Neutrophil (primary cell): Measurements from ENCODE around the gene COX14.

Source experiments
- H3K27ac ChIP-seq: fragments of 200-600 bp; sonication (generic); 2 replicates; pipeline ENCODE4 v1.5.1; 2016; ENCODE audit warnings: mild to moderate bottlenecking, moderate library complexity
- H3K27me3 ChIP-seq: fragments of 200-600 bp; sonication (generic); 2 replicates; pipeline ENCODE4 v1.6.0; 2016; ENCODE audit warnings: mild to moderate bottlenecking
- H3K36me3 ChIP-seq: fragments of 200-600 bp; sonication (generic); 2 replicates; pipeline ENCODE4 v1.5.1; 2017
- H3K4me1 ChIP-seq, 2 experiments: fragments of 200-600 bp in 1 of 2; sonication (generic) in 1 of 2; 1 replicate in 1 of 2; 2 replicates in 1 of 2; pipeline versions ENCODE4 v1.5.1 to v1.6.1; 2013 to 2016; ENCODE audit warnings: low read depth in 1 of 2, low read length in 1 of 2, mild to moderate bottlenecking in 1 of 2, moderate library complexity in 1 of 2; ENCODE audit not compliant: control insufficient read depth in 1 of 2, insufficient read depth in 1 of 2
- H3K4me3 ChIP-seq, 2 experiments: fragments of 200-600 bp in 1 of 2; sonication (generic) in 1 of 2; 1 replicate in 1 of 2; 2 replicates in 1 of 2; pipeline ENCODE4 v1.5.1; 2013 to 2016; ENCODE audit warnings: low read depth in 1 of 2, low read length in 1 of 2, mild to moderate bottlenecking in 1 of 2, moderate library complexity in 1 of 2
- H3K9me3 ChIP-seq: fragments of 200-600 bp; sonication (generic); 2 replicates; pipeline ENCODE4 v1.5.1; 2016
- CTCF ChIP-seq: fragments of 200-600 bp; sonication (generic); IDR thresholded peaks from 2 replicates; pipeline ENCODE4 v1.5.1; 2016; ENCODE audit warnings: antibody characterized with exemption

COX14 gene

GRCh38 chr12:50104417-50105366, 7.3 kb upstream of the COX14 start:
- H3K27me3 ChIP-seq, result peaks cover 6% of the 10 kb centered on the region
- H3K9me3 ChIP-seq, result no peaks in the 10 kb centered on the region
- peaks cover under 1 to 4% of the 10 kb centered on the region in 2 experiments for H3K4me1 ChIP-seq
- no peak overlapping the region for H3K4me3 ChIP-seq
- no peak for TF ChIP-seq CTCF
- peaks cover 29% of the 10 kb centered on the region for H3K36me3 ChIP-seq
- H3K27ac ChIP-seq, result no peak overlapping the region

DNA sequence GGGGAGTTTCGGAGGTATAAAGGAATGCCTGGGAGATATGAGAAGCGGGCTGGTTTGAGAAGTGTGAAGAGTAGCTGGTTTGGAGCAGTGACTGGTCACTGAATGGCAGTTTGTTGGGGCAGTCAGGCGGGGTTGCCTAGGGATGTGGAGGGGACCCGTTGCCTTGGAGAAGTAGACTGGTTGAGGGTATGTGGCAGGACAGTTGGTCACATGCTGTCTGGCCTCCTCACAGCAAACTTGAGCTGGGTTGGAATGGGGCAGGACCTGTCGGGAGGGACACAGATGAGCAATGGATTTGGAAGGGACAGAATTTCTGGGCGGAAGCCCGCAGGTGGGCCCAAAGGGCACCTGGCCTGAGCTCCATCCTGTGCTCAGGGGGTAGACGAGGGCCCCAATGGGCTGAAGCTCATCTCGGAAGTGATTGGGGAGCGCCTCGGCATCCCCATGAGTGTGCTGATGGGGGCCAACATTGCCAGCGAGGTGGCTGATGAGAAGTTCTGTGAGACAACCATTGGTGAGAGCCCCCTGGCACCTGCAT, 6.1 kb upstream of the COX14 start:
- Histone ChIP-seq H3K27me3 (peaks cover 6% of the 10 kb centered on the region), H3K4me3 (no peak overlapping the region), H3K27ac (no peak overlapping the region), H3K36me3 (peaks cover 17% of the 10 kb centered on the region), H3K4me1 (peaks cover under 1 to 4% of the 10 kb centered on the region in 2 experiments), H3K9me3 (no peaks in the 10 kb centered on the region)
- TF ChIP-seq CTCF, result no peak

DNA sequence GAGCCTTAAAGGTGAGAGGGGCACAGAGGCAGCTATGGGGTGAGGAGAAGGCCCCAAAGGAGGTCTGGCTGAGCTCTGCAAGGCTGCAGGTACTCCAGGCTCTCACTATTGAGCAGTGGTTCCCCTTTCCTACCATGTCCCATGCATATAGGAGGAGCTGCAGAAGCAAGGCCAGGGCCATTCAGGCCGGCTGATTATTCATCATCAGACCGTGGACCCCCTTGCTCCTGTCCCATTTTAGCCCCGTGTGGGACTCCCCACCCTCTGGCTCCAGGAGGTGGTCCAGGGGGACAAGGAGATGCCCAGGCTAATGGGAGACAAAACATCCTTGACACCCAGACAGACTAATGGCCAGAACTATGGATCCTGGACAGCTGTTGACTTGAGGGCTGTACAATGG, 5.1 kb upstream of the COX14 start:
- Histone ChIP-seq H3K27me3 (peaks cover 6% of the 10 kb centered on the region), H3K4me1 (peaks cover 7 to 10% of the 10 kb centered on the region in 2 experiments), H3K27ac (no peak overlapping the region), H3K9me3 (no peaks in the 10 kb centered on the region), H3K36me3 (peaks cover 9% of the 10 kb centered on the region), H3K4me3 (no peak overlapping the region)
- TF ChIP-seq CTCF, result no peak

GRCh38 chr12:50107416-50108268, 4.4 kb upstream of the COX14 start:
- Histone ChIP-seq H3K9me3 (no peaks in the 10 kb centered on the region), H3K27ac (no peak overlapping the region), H3K4me1 (peaks cover 10 to 12% of the 10 kb centered on the region in 2 experiments), H3K4me3 (no peak overlapping the region), H3K36me3 (peaks cover 2% of the 10 kb centered on the region), H3K27me3 (peaks cover 6% of the 10 kb centered on the region)
- no peak for TF ChIP-seq CTCF

GRCh38 chr12:50109319-50109718, 2.7 kb upstream of the COX14 start:
- TF ChIP-seq CTCF, result no peak
- no peaks in the 10 kb centered on the region for H3K9me3 ChIP-seq
- H3K36me3 ChIP-seq, result no peaks in the 10 kb centered on the region
- no peak overlapping the region for H3K4me3 ChIP-seq
- no peaks in the 10 kb centered on the region for H3K27me3 ChIP-seq
- H3K27ac ChIP-seq, result no peak overlapping the region
- H3K4me1 ChIP-seq, result peaks cover 10 to 17% of the 10 kb centered on the region in 2 experiments
